K562 (cell line): ENCODE data around the gene WASF2. TPM values are rescaled to one million over a fixed set of nuclear protein-coding genes. Genes with fewer than 3 reads are reported as not detected.

Experiments
- CHD2 ChIP-seq: IDR thresholded peaks from 2 replicates; pipeline ENCODE4 v1.6.1; 2011; ENCODE audit warnings: low read depth, low read length
- DDX20 ChIP-seq: fragments of 450-650 bp; IDR thresholded peaks from 2 replicates; pipeline ENCODE4 v1.6.1; 2016; ENCODE audit warnings: missing genetic modification characterization, low read depth, mild to moderate bottlenecking, missing compliant biosample characterization, moderate library complexity
- FOXA3 ChIP-seq, 2 experiments: fragments of 450-650 bp in 1 of 2; sonication (generic) in 1 of 2; formaldehyde crosslinking; IDR thresholded peaks in 1 of 2; conservative IDR thresholded peaks in 1 of 2; 2 replicates each; pipeline versions ENCODE4 v1.4.0 to v1.8.0; 2020 to 2022; ENCODE audit warnings: mild to moderate bottlenecking in 2 of 2, missing genetic modification reagents in 1 of 2
- HCFC1 ChIP-seq: IDR thresholded peaks from 2 replicates; pipeline ENCODE4 v1.6.1; 2012; ENCODE audit warnings: low read depth, low read length, improper control_type of control experiment
- HDGF ChIP-seq: fragments of 450-650 bp; IDR thresholded peaks from 2 replicates; pipeline ENCODE4 v1.6.1; 2016
- HMBOX1 ChIP-seq: sonication (generic); IDR thresholded peaks from 2 replicates; pipeline ENCODE4 v1.6.1; 2016
- KLF16 ChIP-seq: IDR thresholded peaks from 2 replicates; pipeline ENCODE4 v1.6.1; 2016; ENCODE audit warnings: antibody characterized with exemption
- MCM5 ChIP-seq: fragments of 450-650 bp; IDR thresholded peaks from 2 replicates; pipeline ENCODE4 v1.6.1; 2016; ENCODE audit warnings: low read depth
- MTA3 ChIP-seq: fragments of 450-650 bp; formaldehyde crosslinking; IDR thresholded peaks from 2 replicates; pipeline ENCODE4 v1.6.1; 2017; ENCODE audit warnings: mild to moderate bottlenecking, borderline replicate concordance
- MXD1 ChIP-seq: fragments of 250-450 bp; sonication (Bioruptor Pico); IDR thresholded peaks from 2 replicates; pipeline ENCODE4 v1.8.0; 2021; ENCODE audit warnings: borderline replicate concordance, mild to moderate bottlenecking, moderate library complexity; ENCODE audit not compliant: poor library complexity, severe bottlenecking
- NCOA4 ChIP-seq: fragments of 450-650 bp; IDR thresholded peaks from 2 replicates; pipeline ENCODE4 v1.6.1; 2018; ENCODE audit warnings: mild to moderate bottlenecking; ENCODE audit not compliant: partially characterized antibody
- NFE2 ChIP-seq: IDR thresholded peaks from 2 replicates; pipeline ENCODE4 v1.6.1; 2014; ENCODE audit warnings: antibody characterized with exemption, low read depth
- NR4A1 ChIP-seq, 2 experiments: fragments of 250-450 bp in 1 of 2; fragments of 450-650 bp in 1 of 2; sonication (Bioruptor Pico) in 1 of 2; IDR thresholded peaks; 2 replicates each; pipeline versions ENCODE4 v1.4.0 to v1.6.1; 2016 to 2020; ENCODE audit warnings: mild to moderate bottlenecking in 2 of 2, missing compliant biosample characterization in 1 of 2, missing genetic modification characterization in 1 of 2, moderate library complexity in 1 of 2
- PREB ChIP-seq: sonication (generic); formaldehyde crosslinking; IDR thresholded peaks from 2 replicates; pipeline ENCODE4 v1.8.1; 2023; ENCODE audit warnings: mild to moderate bottlenecking, missing genetic modification reagents
- RFX5 ChIP-seq: IDR thresholded peaks from 2 replicates; pipeline ENCODE4 v1.6.1; 2011; ENCODE audit warnings: low read depth, mild to moderate bottlenecking, improper control_type of control experiment, low read length
- SMAD1 ChIP-seq: fragments of 150-350 bp; IDR thresholded peaks from 2 replicates; pipeline ENCODE4 v1.6.1; 2014; ENCODE audit warnings: low read length, low read depth; ENCODE audit not compliant: partially characterized antibody
- SP1 ChIP-seq: sonication (generic); formaldehyde crosslinking; IDR thresholded peaks from 2 replicates; pipeline ENCODE4 v1.8.1; 2022; ENCODE audit warnings: mild to moderate bottlenecking, missing genetic modification reagents
- SREBF1 ChIP-seq: fragments of 150-350 bp; IDR thresholded peaks from 2 replicates; pipeline ENCODE4 v1.6.1; 2014; ENCODE audit warnings: antibody characterized with exemption, low read depth, low read length, borderline replicate concordance
- STAT5B ChIP-seq: fragments of 250-450 bp; sonication (Bioruptor Pico); IDR thresholded peaks from 2 replicates; pipeline ENCODE4 v1.8.0; 2021; ENCODE audit warnings: mild to moderate bottlenecking, inconsistent platforms
- TCF15 ChIP-seq: fragments of 250-450 bp; sonication (Bioruptor Pico); IDR thresholded peaks from 2 replicates; pipeline ENCODE4 v1.8.0; 2022; ENCODE audit warnings: moderate library complexity, mild to moderate bottlenecking, inconsistent platforms
- THRA ChIP-seq: fragments of 450-650 bp; IDR thresholded peaks from 2 replicates; pipeline ENCODE4 v1.6.1; 2017; ENCODE audit warnings: mild to moderate bottlenecking, moderate library complexity
- ZNF398 ChIP-seq: fragments of 250-450 bp; sonication (Bioruptor Pico); IDR thresholded peaks from 2 replicates; pipeline ENCODE4 v1.8.0; 2021; ENCODE audit warnings: moderate library complexity, mild to moderate bottlenecking, inconsistent platforms
- ZNF717 ChIP-seq: fragments of 250-450 bp; sonication (Bioruptor Pico); IDR thresholded peaks from 2 replicates; pipeline ENCODE4 v1.5.0; 2021
- polyA plus RNA-seq, 8 experiments: library from polyadenylated mRNA; depleted of rRNA in 4 of 8; stranded (reverse) in 5 of 8; unstranded in 3 of 8; fragments of >200 nt; fragmentation: Nextera tagmentation in 2 of 8; fragmentation: Illumina TruSeq in 1 of 8; extraction: Ambion mirVana in 2 of 8; extraction: Trizol in 1 of 8; gene quantifications; 2 replicates each; pipeline versions ENCODE4 v1.2.1 to v1.2.3, GENCODE V29; 2011 to 2014; ENCODE audit warnings: inconsistent platforms in 1 of 8, missing spikeins in 1 of 8
- total RNA-seq, 7 experiments: library from RNA; depleted of rRNA in 6 of 7; stranded (reverse); fragments of >200 nt in 6 of 7; fragmentation: Illumina TruSeq in 2 of 7; extraction: Trizol in 2 of 7; gene quantifications; 2 replicates each; pipeline versions ENCODE4 v1.2.1 to v1.2.3, GENCODE V29; 2011 to 2021; ENCODE audit warnings: low replicate concordance in 1 of 7

Gene WASF2
- total and polyA plus RNA-seq, 9 of the 15 experiments (the other 6 are each of a cell fraction or from before 2014, with no cell fraction given): 8.2 to 163 (median 31.2) TPM

GRCh38 chr1:27526569-27527222 lies 36.7 kb upstream of the WASF2 start (continued):
- TF ChIP-seq PREB (CRISPR knock-in tag): no peak
- TF ChIP-seq NCOA4: no peak
- no peak for TF ChIP-seq MXD1 (CRISPR knock-in tag)
- TF ChIP-seq KLF16: no peak
- TF ChIP-seq SREBF1: no peak
- TF ChIP-seq NFE2: 0 out of 2 replicates have a peak, but pooled peaks have one; percentile 22
- TF ChIP-seq CHD2: no peak
- TF ChIP-seq MCM5: no peak
- no peak for TF ChIP-seq ZNF717
- no peak for TF ChIP-seq HMBOX1
- TF ChIP-seq FOXA3 (CRISPR knock-in tag; conservative IDR thresholded peaks at IDR 0.05 in 1 of 2, IDR thresholded peaks at IDR 0.05 in 1 of 2): no peak
- no peak for TF ChIP-seq DDX20 (tag)
- no peak for TF ChIP-seq STAT5B (CRISPR knock-in tag)
- peak; percentile 97; the same call in 1 of the 2 replicates for TF ChIP-seq HDGF
- TF ChIP-seq HCFC1: no peak
- TF ChIP-seq MTA3: no peak
- TF ChIP-seq RFX5: no peak
- no peak for TF ChIP-seq TCF15 (CRISPR knock-in tag)
- TF ChIP-seq SMAD1: no peak
- TF ChIP-seq SP1: peak; percentile 23
- no peak for TF ChIP-seq THRA
- TF ChIP-seq ZNF398 (CRISPR knock-in tag): no peak
- TF ChIP-seq NR4A1 (CRISPR knock-in tag; IDR thresholded peaks at IDR 0.05): no peak
- no peak for TF ChIP-seq NR4A1 (tag; IDR thresholded peaks at IDR 0.05)
